Activated T-helper 2 cell treated with anti-CD3 and anti-CD28 coated beads, Interferon-gamma antibody, Interleukin-2, Interleukin-4, amounts not matched to agents 10 μg/mL and 5 μg/mL and 100 μg/mL, durations not matched to agents 14 hours and 24 hours and 36 hours (primary cell): ENCODE results near the gene ID3. TPM values are rescaled to one million over a fixed set of nuclear protein-coding genes. Genes with fewer than 3 reads are reported as not detected.
A peak's percentile ranks its signal among the peaks of the same experiment; 100 is the strongest.

Experiments used
- DNase-seq: peaks from one replicate; pipeline ENCODE4 v3.0.0; 2021; ENCODE audit warnings: low spot score
- H3K27ac Mint-ChIP-seq: one replicate; pipeline ENCODE4 v1.8.0; 2021; ENCODE audit warnings: mixed read lengths
- H3K27me3 Mint-ChIP-seq: one replicate; pipeline ENCODE4 v1.8.0; 2021; ENCODE audit warnings: low read depth, mixed read lengths
- H3K36me3 Mint-ChIP-seq: one replicate; pipeline ENCODE4 v1.8.0; 2021; ENCODE audit warnings: low read depth, mixed read lengths
- H3K4me1 Mint-ChIP-seq: one replicate; pipeline ENCODE4 v1.8.0; 2021; ENCODE audit warnings: low read depth, mixed read lengths
- H3K4me3 Mint-ChIP-seq: one replicate; pipeline ENCODE4 v1.8.0; 2021; ENCODE audit warnings: low read depth, mild to moderate bottlenecking, moderate library complexity, mixed read lengths
- H3K9me3 Mint-ChIP-seq: one replicate; pipeline ENCODE4 v1.8.0; 2021; ENCODE audit warnings: mixed read lengths
- intact Hi-C: fragments of 100-400 bp; cut with micrococcal nuclease; formaldehyde crosslinking; loops from one replicate; pipeline ENCODE4 v1.15.1; 2023
- total RNA-seq: library from RNA; stranded (reverse); gene quantifications from 2 replicates; pipeline ENCODE4 v1.2.3, GENCODE V29; 2022

The ID3 gene, protein sequence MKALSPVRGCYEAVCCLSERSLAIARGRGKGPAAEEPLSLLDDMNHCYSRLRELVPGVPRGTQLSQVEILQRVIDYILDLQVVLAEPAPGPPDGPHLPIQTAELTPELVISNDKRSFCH
- 24.7 and 26.9 TPM in 2 replicates for total RNA-seq

DNA sequence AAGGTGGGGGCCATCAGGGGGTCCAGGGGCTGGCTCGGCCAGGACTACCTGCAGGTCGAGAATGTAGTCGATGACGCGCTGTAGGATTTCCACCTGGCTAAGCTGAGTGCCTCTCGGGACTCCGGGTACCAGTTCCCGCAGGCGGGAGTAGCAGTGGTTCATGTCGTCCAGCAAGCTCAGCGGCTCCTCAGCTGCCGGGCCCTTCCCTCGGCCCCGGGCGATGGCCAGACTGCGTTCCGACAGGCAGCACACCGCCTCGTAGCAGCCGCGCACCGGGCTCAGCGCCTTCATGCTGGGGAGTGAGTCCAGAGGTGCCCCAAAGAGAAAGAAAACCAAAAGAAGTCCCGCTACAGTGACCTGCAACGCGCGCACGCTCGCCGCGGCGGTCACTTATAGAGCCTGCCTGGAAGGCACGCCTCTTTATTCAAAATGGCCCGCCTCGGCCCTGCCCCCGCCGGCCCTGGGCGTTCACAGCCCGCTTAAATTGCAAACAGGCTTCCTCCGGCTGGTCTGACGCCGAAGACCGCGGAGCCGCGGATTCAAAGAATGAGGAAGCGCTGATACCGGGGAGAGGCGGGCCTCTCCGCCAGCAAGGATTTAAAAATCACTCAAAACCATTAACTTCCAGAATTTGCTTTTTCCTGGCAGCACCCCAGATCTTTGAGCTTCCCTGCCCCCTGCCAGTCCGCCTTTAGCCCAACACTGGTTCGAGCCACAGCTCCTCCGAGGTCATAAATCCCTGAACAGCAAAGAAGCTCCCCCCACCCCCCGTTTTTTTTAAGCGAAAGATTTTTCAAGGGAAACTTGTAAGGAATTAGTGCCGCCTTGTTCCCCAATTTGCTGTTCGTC is at the start of gene ID3:
Gene ID3 (minus strand): TSS at position 366 of the 849 bp plus-strand sequence. CDS start 75 bp downstream, at position 291.
- Mint-ChIP-seq H3K4me1 (peaks cover 68% of the 10 kb centered on the region), H3K27me3 (peaks cover 41% of the 10 kb centered on the region), H3K4me3 (peak within 1 kb of the TSS; percentile 91), H3K9me3 (no peaks in the 10 kb centered on the region), H3K36me3 (peaks cover 14% of the 10 kb centered on the region), H3K27ac (peak within 1 kb of the TSS; percentile 66)
- intact Hi-C loops: loop anchor here (1.0 to 2.0 kb wide), 4 partner anchors 18 to 57 kb away; partner anchors contain the start of gene E2F2
- peak; percentile 94 for DNase-seq

DNA sequence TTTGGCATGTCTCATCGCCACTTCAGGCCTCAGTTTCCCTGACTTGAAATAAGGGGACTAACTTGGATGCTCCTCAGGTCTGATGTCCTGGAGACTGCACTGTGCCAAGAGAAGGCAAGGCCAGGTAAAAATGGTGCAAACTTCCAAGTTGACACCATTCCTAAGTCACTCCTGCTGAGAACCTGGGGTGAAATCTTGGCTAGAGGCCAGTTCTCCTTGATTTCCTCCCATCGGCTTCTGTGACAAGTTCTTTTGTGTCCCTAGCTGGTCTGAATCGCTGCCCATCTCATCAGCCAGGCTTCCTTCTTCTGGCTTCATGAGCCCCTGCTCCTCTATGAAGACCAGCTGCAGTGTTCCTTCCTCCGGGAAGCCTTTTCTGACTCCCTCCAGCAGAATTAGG is 48.6 kb upstream of the ID3 start:
- Mint-ChIP-seq H3K4me3 (no peak overlapping the region), H3K9me3 (no peaks in the 10 kb centered on the region), H3K27me3 (no peaks in the 10 kb centered on the region), H3K36me3 (no peaks in the 10 kb centered on the region), H3K27ac (no peak overlapping the region), H3K4me1 (peaks cover 16% of the 10 kb centered on the region)
- DNase-seq: no peak
- intact Hi-C loops: no loop called here

DNA sequence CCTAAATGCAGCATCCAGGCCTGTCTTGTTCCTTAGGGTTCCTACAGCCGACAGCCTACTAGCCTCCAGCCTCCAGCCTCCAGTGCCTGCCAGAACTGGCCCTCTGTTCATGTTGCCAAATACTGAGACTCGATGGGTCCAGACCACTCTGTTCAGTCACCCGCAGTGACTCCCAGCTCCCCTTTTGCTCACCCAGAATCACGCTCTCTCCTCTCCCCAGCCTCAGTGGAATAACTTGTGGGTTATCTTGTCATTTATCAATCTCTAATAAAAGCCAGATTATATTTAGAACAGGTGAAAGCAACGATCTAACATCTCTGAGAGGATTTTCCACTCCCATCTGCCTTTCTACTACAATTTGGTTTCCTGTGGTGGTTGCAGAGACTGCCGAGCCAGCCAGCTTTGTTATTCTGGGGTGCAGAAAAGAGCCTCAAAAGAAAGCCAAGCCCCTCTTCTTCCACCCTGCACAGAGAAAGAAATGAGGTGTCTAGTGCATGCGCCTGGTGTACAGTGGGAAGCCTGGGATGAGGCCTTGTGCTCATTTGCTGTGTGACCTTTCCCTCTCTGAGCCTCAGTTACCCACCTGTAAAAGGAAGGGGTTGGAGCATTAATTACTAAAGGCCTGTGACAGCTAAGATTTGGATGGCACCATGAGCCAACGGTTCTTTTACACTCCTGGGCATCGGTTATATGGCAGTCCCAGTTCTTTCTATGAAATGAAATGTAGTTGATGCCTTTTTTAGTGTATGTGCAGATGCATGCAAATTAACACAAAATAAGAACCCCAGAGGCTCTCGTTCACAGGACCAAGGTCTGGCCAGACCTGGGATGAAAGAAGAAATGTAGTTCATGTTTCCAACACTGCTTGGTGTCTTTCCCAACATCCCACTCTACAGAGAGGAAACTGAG is 42.9 kb upstream of the ID3 start:
- no peaks in the 10 kb centered on the region for H3K27me3 Mint-ChIP-seq
- H3K36me3 Mint-ChIP-seq: no peaks in the 10 kb centered on the region
- intact Hi-C loops: no loop called here
- H3K27ac Mint-ChIP-seq: peak overlapping the region; percentile 38
- H3K9me3 Mint-ChIP-seq: no peaks in the 10 kb centered on the region
- H3K4me1 Mint-ChIP-seq: peaks cover 41% of the 10 kb centered on the region
- H3K4me3 Mint-ChIP-seq: peak overlapping the region; percentile 3
- no peak for DNase-seq

DNA sequence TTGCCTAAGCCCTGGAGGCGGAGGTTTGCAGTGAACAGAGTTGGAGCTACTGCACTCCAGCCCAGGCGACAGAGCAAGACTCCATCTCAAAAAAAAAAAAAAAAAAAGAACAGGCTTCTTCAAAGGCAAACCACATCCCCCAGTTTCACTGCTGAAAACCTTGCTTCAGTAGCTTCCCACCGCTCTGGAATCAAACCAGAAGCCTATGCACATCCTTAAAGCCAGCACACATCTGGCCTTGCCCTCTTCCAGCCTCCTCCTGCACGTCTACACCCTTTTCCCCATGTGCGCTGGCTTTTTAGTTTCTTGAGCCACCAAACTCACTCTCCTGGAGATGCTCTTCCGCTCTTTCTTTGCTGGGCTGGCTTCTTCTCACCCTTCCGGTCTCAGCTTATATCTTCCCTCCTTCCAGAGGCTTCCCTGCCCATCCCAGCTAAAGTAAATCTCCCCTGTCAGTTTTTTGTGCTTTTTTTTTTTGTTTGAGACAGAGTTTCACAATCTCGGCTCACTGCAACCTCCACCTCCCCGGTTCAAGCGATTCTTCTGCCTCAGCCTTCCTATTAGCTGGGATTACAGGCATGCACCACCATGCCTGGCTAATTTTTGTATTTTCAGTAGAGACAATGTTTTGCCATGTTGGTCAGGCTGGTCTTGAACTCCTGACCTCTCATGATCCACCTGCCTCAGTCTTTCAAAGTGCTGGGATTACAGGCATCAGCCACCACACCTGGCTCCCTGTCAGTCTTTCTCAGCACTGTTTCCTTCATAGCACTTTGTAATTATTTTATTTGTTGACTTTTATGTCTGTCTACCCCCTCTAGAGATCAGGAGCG is 42.0 kb upstream of the ID3 start:
- intact Hi-C loops: no loop called here
- no peaks in the 10 kb centered on the region for H3K36me3 Mint-ChIP-seq
- no peaks in the 10 kb centered on the region for H3K9me3 Mint-ChIP-seq
- H3K27ac Mint-ChIP-seq: peak overlapping the region; percentile 46
- H3K27me3 Mint-ChIP-seq: no peaks in the 10 kb centered on the region
- H3K4me1 Mint-ChIP-seq: peaks cover 44% of the 10 kb centered on the region
- H3K4me3 Mint-ChIP-seq: peak overlapping the region; percentile 4
- no peak for DNase-seq

DNA sequence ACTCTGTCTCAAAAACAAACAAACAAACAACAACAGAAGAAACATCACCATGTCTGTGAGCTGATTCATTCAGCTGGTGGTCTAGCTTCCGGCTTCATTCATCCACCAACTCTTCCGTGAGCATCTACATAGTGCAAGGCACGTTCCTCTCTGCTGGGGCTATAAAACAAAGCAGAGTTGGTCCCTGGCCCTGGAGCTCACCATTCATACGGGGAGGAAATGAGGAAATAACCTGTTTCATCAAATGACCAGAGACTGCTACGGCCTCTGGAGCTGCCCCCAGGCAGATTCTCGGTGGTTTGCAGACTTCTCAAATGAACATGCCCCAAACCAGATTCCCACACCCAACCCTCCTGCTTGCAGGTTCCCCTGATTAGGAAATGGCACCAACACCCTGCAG is 41.0 kb upstream of the ID3 start:
- no peak for DNase-seq
- Mint-ChIP-seq H3K36me3 (no peaks in the 10 kb centered on the region), H3K4me3 (no peak overlapping the region), H3K4me1 (peaks cover 47% of the 10 kb centered on the region), H3K27ac (no peak overlapping the region), H3K27me3 (no peaks in the 10 kb centered on the region), H3K9me3 (no peaks in the 10 kb centered on the region)
- intact Hi-C loops: no loop called here

DNA sequence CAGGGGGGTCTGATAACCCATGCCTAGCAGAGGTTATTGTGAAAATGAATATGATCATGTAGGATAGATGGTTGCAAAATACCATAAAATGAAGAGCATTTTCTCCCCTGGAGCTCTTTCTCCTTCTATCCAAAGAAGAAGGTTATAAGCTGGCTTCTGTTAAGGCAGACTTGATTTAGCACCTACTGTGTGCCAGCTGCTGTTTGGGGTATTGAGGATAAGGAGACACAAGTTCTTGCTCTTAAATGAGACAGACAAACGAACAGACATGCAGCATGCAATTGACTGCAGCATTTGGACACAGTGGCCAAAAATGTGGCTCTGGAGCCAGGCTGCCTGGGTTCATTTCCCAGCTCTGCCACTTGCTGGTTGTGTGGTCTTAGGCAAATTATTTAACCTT is 39.8 kb upstream of the ID3 start:
- Mint-ChIP-seq H3K27me3 (no peaks in the 10 kb centered on the region), H3K4me1 (peaks cover 51% of the 10 kb centered on the region), H3K36me3 (no peaks in the 10 kb centered on the region), H3K4me3 (no peak overlapping the region), H3K27ac (no peak overlapping the region), H3K9me3 (no peaks in the 10 kb centered on the region)
- intact Hi-C loops: no loop called here
- DNase-seq: no peak

DNA sequence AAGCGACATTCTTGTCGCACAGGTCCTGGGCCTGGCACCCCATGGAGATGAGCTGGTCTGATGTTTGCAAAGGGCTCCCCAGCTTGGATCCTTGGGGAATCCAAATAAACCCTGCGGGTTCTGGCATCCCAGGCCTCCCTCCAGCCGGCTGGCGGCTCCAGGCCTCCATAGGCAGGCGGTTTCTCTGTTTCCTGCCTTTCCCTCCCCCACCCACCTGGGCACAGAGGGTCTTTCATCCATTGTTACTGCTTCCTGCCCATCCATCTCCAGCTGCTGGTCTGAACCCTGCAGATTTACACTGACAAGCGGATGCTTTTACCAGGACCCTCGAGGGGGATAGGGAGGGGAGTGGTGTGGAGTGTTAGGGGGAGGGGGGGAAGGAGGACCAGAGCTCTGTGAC is 39.1 kb upstream of the ID3 start:
- no peak overlapping the region for H3K4me3 Mint-ChIP-seq
- DNase-seq: no peak
- H3K4me1 Mint-ChIP-seq: peaks cover 54% of the 10 kb centered on the region
- no peaks in the 10 kb centered on the region for H3K27me3 Mint-ChIP-seq
- intact Hi-C loops: no loop called here
- H3K27ac Mint-ChIP-seq: no peak overlapping the region
- no peaks in the 10 kb centered on the region for H3K9me3 Mint-ChIP-seq
- no peaks in the 10 kb centered on the region for H3K36me3 Mint-ChIP-seq

DNA sequence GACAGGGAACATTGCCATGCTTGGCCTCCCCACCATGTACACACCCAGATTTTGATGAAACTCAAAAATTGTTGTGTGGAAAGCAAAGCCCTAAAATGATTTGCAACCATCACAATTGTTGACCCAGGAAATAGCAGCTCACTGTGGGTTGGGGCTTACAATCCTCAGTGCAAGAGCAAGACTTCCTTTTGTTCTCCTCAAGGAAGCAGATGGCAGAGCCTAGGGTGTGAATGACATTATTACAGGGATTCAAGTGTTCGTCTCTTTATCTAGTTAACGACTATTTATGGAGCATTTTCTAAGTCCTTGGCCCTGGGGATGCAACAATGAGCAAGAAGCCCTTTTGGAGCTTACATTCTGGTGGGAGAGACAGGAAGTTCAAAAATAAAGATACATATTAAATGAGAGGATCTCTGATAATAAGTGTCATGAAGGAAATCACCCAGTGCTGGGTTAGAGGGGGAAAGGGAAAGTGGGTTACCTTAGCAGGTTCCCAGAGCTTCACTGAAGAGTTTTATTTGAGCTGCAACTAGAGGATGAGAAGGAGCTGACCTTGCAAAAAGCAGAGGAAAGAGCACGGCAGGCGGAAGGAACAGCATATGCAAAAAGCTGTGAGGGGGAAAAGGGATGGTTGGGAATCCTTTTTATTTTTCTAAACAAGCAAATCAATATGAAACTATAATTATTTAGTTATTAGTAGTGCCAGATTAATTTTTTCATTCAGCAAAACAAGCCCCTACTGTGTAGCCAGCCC is 38.5 kb upstream of the ID3 start:
- Mint-ChIP-seq H3K36me3 (no peaks in the 10 kb centered on the region), H3K27me3 (no peaks in the 10 kb centered on the region), H3K4me1 (peaks cover 57% of the 10 kb centered on the region), H3K27ac (peak overlapping the region; percentile 35), H3K9me3 (no peaks in the 10 kb centered on the region), H3K4me3 (no peak overlapping the region)
- intact Hi-C loops: no loop called here
- DNase-seq: no peak

DNA sequence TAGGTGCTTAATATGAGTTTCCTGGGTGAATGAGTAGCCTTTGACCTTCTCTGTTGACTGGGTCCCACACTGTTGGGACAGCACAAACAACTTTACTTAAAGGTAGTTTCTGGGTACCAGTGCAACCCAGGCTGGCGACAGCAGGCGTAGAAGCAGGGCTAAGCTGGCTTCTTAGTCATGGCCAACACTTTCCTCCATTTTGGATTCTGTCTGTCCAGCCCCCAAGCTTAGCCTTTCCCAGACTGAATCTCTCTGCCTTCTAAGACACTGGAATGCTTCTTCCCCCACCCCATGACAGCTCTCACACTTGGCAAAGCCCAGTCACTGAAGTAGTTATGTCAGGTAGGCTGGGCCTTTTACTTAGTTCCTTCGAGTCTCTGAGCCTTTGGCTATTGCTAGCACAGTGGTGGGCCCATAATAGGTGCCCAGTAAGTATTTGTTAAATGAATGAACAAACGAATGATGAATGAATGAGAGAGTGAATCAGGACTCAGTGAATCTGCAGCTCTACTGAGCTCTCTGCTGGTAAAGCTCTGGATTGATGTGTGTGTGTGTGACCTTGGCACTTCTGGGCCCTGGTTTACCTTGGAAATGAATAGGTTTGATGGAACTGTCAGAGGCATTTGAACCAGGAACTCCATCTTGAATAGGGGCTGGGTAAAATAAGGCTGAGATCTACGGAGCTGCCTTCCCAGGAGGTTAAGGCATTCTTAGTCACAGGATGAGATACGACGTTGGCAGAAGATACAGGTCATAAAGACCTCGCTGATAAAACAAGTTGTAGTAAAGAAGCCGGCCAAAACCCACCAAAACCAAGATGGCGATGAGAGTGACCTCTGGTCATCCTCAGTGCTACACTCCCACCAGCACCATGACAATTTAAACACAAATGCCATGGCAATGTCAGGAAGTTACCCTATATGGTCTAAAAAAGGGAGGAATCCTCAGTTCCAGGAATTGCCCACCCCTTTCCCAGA is 37.4 kb upstream of the ID3 start:
- H3K27ac Mint-ChIP-seq: no peak overlapping the region

DNA sequence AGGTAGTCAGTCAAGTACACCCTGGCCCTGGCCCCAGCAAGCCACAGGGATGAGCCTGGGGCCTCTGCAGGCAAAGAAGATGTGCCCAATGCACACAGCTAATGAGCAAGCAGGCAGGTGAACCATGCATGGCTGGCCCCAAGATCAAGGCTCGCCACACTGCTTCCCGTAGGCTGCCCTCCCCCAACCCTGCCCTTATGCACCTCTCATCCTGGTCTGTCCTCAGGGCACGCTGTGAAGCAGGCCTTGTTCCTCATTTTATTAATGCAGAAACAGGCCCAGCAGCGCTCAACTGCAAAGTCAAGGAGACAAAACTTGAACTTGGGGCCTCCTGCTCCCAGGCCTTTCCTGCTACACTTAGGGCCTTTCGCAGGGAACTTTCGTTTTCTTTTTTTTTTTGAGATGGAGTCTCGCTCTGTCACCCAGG is 35.6 kb upstream of the ID3 start:
- DNase-seq: no peak
- no peak overlapping the region for H3K27ac Mint-ChIP-seq
- H3K4me1 Mint-ChIP-seq: peaks cover 55% of the 10 kb centered on the region
- no peaks in the 10 kb centered on the region for H3K27me3 Mint-ChIP-seq
- H3K4me3 Mint-ChIP-seq: no peak overlapping the region
- H3K36me3 Mint-ChIP-seq: no peaks in the 10 kb centered on the region
- intact Hi-C loops: loop anchor here (5.0 kb wide), 1 partner anchor 42 kb away; no protein-coding TSS in a partner anchor
- H3K9me3 Mint-ChIP-seq: no peaks in the 10 kb centered on the region

More for the DNA sequence above, 37.4 kb upstream of the ID3 start:
- Mint-ChIP-seq H3K27me3 (no peaks in the 10 kb centered on the region), H3K4me3 (no peak overlapping the region), H3K9me3 (no peaks in the 10 kb centered on the region), H3K4me1 (peaks cover 55% of the 10 kb centered on the region), H3K36me3 (no peaks in the 10 kb centered on the region)
- intact Hi-C loops: no loop called here
- no peak for DNase-seq
